ENCODE data around the gene FHAD1. TPM values are rescaled to one million over a fixed set of nuclear protein-coding genes. Genes with fewer than 3 reads are reported as not detected.

The FHAD1 gene
- total and polyA plus RNA-seq, 2 of the 13 experiments (the other 11 are each of a cell fraction or from before 2014, with no cell fraction given): not detected

DNA sequence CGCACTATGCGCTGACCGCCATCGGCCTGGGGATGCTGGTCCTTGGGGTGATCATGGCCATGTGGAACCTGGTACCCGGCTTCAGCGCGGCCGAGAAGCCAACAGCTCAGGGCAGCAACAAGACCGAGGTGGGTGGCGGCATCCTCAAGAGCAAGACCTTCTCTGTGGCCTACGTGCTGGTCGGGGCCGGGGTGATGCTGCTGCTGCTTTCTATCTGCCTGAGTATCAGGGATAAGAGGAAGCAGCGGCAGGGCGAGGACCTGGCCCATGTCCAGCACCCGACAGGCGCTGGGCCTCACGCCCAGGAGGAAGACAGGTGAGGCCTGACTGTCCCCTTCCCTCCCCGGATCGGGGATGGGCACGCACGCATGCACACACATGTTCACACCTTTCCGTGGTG is 31.9 kb upstream of the FHAD1 start (continued):
- no peak for TF ChIP-seq MTA3 (CRISPR knock-in tag; IDR thresholded peaks at IDR 0.05)

DNA sequence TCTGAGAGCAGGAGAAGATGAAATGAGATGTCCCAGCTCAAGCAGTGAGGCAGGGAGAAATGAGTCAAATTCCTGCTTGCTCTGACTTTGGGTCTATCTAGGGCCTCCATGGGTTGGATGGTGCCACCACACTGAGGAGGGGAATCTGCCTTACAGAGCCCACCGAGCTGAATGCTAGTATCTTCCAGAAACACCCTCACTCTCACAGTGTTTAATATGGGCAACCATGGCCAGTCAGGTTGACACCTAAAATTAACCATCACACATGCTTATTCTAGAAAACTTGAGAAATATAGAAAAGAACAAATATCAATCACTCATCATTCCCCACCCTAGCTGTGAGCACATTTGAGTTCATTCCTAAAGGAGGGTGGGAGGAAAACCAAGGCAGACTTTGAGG is 29.4 kb upstream of the FHAD1 start:
- BruUV-seq (replicated peaks): no TSS peak
- Histone ChIP-seq H3K9ac (ENCODE audit: insufficient read depth, low read depth, low read length) (no peak overlapping the region), H3K4me1 (ENCODE audit: insufficient read depth, low read length) (peaks cover 16% of the 10 kb centered on the region), H3K4me3 (replicated peaks in 1 of 3; ENCODE audit: insufficient read depth in 1 of 3, low read depth in 2 of 3, low read length in 3 of 3) (no peak overlapping the region), H3K4me2 (ENCODE audit: low read depth, low read length) (no peak overlapping the region), H3K27me3 (ENCODE audit: control insufficient read depth in 1 of 2, insufficient read depth in 2 of 2, low read length in 2 of 2) (no peaks in the 10 kb centered on the region), H3K79me2 (ENCODE audit: insufficient read depth, low read length) (no peaks in the 10 kb centered on the region), H3K9me3 (ENCODE audit: low read length) (no peaks in the 10 kb centered on the region), H3K27ac (ENCODE audit: extremely low read length, insufficient read depth, low read length) (no peak overlapping the region), H4K20me1 (ENCODE audit: insufficient read depth, low read length) (peaks cover 12% of the 10 kb centered on the region; the same call in 1 of the 2 replicates), H3K36me3 (replicated peaks in 1 of 2; ENCODE audit: control insufficient read depth in 1 of 2, insufficient read depth in 2 of 2, low read length in 2 of 2) (peaks cover 13 to 24% of the 10 kb centered on the region in 2 experiments), H2AFZ (ENCODE audit: low read length) (no peak overlapping the region)
- FAIRE-seq (no peak), DNase-seq (ENCODE audit: low spot score) (no peak), ATAC-seq (no peak)
- in situ Hi-C loops (cut with HindIII; ENCODE audit: extremely low pct_ligation_motif_present, low pct_unique_long_range_greater_than_20kb): no loop called here
- TF ChIP-seq HDAC1 (CRISPR knock-in tag; IDR thresholded peaks at IDR 0.05): no peak
- TF ChIP-seq ZSCAN30 (CRISPR knock-in tag; IDR thresholded peaks at IDR 0.05): no peak
- TF ChIP-seq ZFYVE20 (CRISPR knock-in tag; IDR thresholded peaks at IDR 0.05; ENCODE audit: borderline replicate concordance, low read depth): no peak
- TF ChIP-seq KMT2B (CRISPR knock-in tag; IDR thresholded peaks at IDR 0.05): no peak
- peak; percentile 54 for TF ChIP-seq RBM22 (optimal IDR thresholded peaks at IDR 0.05; ENCODE audit: low read length)
- no peak for TF ChIP-seq HOXA5 (CRISPR knock-in tag; IDR thresholded peaks at IDR 0.05)
- no peak for TF ChIP-seq NR2F2 (IDR thresholded peaks at IDR 0.05; ENCODE audit: borderline replicate concordance, low read depth)
- no peak for TF ChIP-seq TBX2 (CRISPR knock-in tag; IDR thresholded peaks at IDR 0.05; ENCODE audit: borderline replicate concordance)
- TF ChIP-seq, protein P1, sequence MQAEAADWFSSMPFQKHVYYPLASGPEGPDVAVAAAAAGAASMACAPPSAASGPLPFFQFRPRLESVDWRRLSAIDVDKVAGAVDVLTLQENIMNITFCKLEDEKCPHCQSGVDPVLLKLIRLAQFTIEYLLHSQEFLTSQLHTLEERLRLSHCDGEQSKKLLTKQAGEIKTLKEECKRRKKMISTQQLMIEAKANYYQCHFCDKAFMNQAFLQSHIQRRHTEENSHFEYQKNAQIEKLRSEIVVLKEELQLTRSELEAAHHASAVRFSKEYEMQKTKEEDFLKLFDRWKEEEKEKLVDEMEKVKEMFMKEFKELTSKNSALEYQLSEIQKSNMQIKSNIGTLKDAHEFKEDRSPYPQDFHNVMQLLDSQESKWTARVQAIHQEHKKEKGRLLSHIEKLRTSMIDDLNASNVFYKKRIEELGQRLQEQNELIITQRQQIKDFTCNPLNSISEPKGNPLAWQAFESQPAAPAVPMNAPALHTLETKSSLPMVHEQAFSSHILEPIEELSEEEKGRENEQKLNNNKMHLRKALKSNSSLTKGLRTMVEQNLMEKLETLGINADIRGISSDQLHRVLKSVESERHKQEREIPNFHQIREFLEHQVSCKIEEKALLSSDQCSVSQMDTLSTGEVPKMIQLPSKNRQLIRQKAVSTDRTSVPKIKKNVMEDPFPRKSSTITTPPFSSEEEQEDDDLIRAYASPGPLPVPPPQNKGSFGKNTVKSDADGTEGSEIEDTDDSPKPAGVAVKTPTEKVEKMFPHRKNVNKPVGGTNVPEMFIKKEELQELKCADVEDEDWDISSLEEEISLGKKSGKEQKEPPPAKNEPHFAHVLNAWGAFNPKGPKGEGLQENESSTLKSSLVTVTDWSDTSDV (CRISPR knock-in tag; IDR thresholded peaks at IDR 0.05): no peak
- intact Hi-C loops (cut with micrococcal nuclease; ENCODE audit: unreplicated experiment): no loop called here
- 56% methylated on average over 1 of the region's 1 CpG for WGBS (ENCODE audit: low lambda C conversion rate)
- CTCF ChIA-PET (ENCODE audit: low intra/inter-chr PET ratio, low total read pairs): no interaction called here
- POLR2A ChIA-PET: no interaction called here

Data from HepG2 (cell line).